SK-N-SH (cell line): ENCODE results near the gene GGACT. TPM values are rescaled to one million over a fixed set of nuclear protein-coding genes. Genes with fewer than 3 reads are reported as not detected.
A peak's percentile ranks its signal among the peaks of the same experiment; 100 is the strongest.

Experiments
- CTCF ChIA-PET: fragments of 300-600, 350-600 bp; formaldehyde crosslinking; extraction: SDS; loops from one replicate; lab custom pipeline; 2021; lab: Yijun Ruan, JAX
- POLR2A ChIA-PET: fragments of 350-600 bp; sonication (Branson Sonifier 250); formaldehyde crosslinking; extraction: SDS; loops from one replicate; lab custom pipeline; 2020; ENCODE audit warnings: antibody characterized with exemption, inconsistent platforms; lab: Yijun Ruan, JAX
- DNase-seq: peaks from one replicate; pipeline ENCODE4 v3.0.0; 2012
- H2AFZ ChIP-seq: fragments of 200-600 bp; sonication (generic); 2 replicates; pipeline ENCODE4 v1.8.1; 2016; ENCODE audit warnings: antibody characterized with exemption, mild to moderate bottlenecking, low read depth
- H3F3A ChIP-seq: fragments of 200-600 bp; sonication (generic); replicated peaks from 2 replicates; pipeline ENCODE3; 2016; ENCODE audit warnings: antibody characterized with exemption, mild to moderate bottlenecking; ENCODE audit not compliant: insufficient read depth
- H3K27ac ChIP-seq, 2 experiments: fragments of 200-500 bp in 1 of 2; fragments of 200-600 bp in 1 of 2; sonication (Bioruptor generic) in 1 of 2; sonication (generic), shearing (Covaris generic) in 1 of 2; 2 replicates each; pipeline versions ENCODE4 v1.5.1 to v1.6.1; 2014 to 2016; ENCODE audit warnings: low read depth in 2 of 2, inconsistent platforms in 1 of 2, low read length in 1 of 2, mild to moderate bottlenecking in 1 of 2, mixed read lengths in 1 of 2
- H3K27me3 ChIP-seq: fragments of 200-600 bp; sonication (generic), shearing (Covaris generic); 2 replicates; pipeline ENCODE4 v1.6.1; 2016; ENCODE audit warnings: mixed run types; ENCODE audit not compliant: insufficient read depth
- H3K36me3 ChIP-seq, 2 experiments: fragments of 200-500 bp in 1 of 2; fragments of 200-600 bp in 1 of 2; sonication (Bioruptor generic) in 1 of 2; sonication (generic) in 1 of 2; replicated peaks in 1 of 2; 2 replicates each; pipeline versions ENCODE3 to v1.5.1; 2014 to 2016; ENCODE audit warnings: low read length in 1 of 2, mild to moderate bottlenecking in 1 of 2; ENCODE audit not compliant: insufficient read depth in 2 of 2, control insufficient read depth in 1 of 2
- H3K4me1 ChIP-seq, 2 experiments: fragments of 200-500 bp in 1 of 2; fragments of 200-600 bp in 1 of 2; sonication (Bioruptor generic) in 1 of 2; sonication (generic), shearing (Covaris generic) in 1 of 2; 2 replicates each; pipeline versions ENCODE4 v1.5.1 to v1.6.1; 2014 to 2016; ENCODE audit warnings: low read depth in 1 of 2, low read length in 1 of 2, mixed run types in 1 of 2; ENCODE audit not compliant: insufficient read depth in 2 of 2, control insufficient read depth in 1 of 2
- H3K4me2 ChIP-seq: fragments of 200-600 bp; sonication (generic), shearing (Covaris generic); 2 replicates; pipeline ENCODE4 v1.6.1; 2017; ENCODE audit warnings: mixed run types
- H3K4me3 ChIP-seq, 2 experiments: fragments of 200-500 bp in 1 of 2; fragments of 200-600 bp in 1 of 2; sonication (Bioruptor generic) in 1 of 2; sonication (generic), shearing (Covaris generic) in 1 of 2; 2 replicates each; pipeline versions ENCODE4 v1.5.1 to v1.8.1; 2014 to 2016; ENCODE audit warnings: low read depth in 2 of 2, inconsistent platforms in 1 of 2, low read length in 1 of 2, mild to moderate bottlenecking in 1 of 2, mixed read lengths in 1 of 2, moderate library complexity in 1 of 2
- H3K79me2 ChIP-seq: fragments of 200-600 bp; sonication (generic); 2 replicates; pipeline ENCODE4 v1.8.1; 2017; ENCODE audit warnings: mild to moderate bottlenecking; ENCODE audit not compliant: insufficient read depth
- H3K9ac ChIP-seq: fragments of 200-600 bp; sonication (generic); 2 replicates; pipeline ENCODE4 v1.6.1; 2017; ENCODE audit warnings: mixed run types
- H3K9me2 ChIP-seq: fragments of 200-600 bp; sonication (generic); 2 replicates; pipeline ENCODE4 v1.6.1; 2017; ENCODE audit warnings: mixed run types
- H3K9me3 ChIP-seq: fragments of 200-600 bp; sonication (generic); 2 replicates; pipeline ENCODE4 v1.6.1; 2017; ENCODE audit warnings: mixed run types, mild to moderate bottlenecking, moderate library complexity
- H4K20me1 ChIP-seq: fragments of 200-600 bp; sonication (generic); 2 replicates; pipeline ENCODE4 v1.6.1; 2017; ENCODE audit warnings: mild to moderate bottlenecking, mixed run types; ENCODE audit not compliant: insufficient read depth
- EP300 ChIP-seq, 2 experiments: IDR thresholded peaks; 2 replicates each; pipeline versions ENCODE4 v1.4.0 to v1.6.1; 2012; ENCODE audit warnings: borderline replicate concordance in 1 of 2, low read depth in 1 of 2, low read length in 1 of 2
- FOSL2 ChIP-seq: IDR thresholded peaks from 2 replicates; pipeline ENCODE4 v1.4.0; 2012; ENCODE audit warnings: low read depth, mild to moderate bottlenecking, moderate library complexity, borderline replicate concordance
- FOXJ3 ChIP-seq: sonication (generic); formaldehyde crosslinking; IDR thresholded peaks from 2 replicates; pipeline ENCODE4 v1.5.1; 2020; ENCODE audit warnings: mild to moderate bottlenecking, missing genetic modification reagents
- JUND ChIP-seq: IDR thresholded peaks from 2 replicates; pipeline ENCODE4 v1.4.0; 2012
- MXI1 ChIP-seq: IDR thresholded peaks from 2 replicates; pipeline ENCODE4 v1.6.1; 2012; ENCODE audit warnings: mild to moderate bottlenecking, low read depth, low read length, improper control_type of control experiment
- NRF1 ChIP-seq: IDR thresholded peaks from 2 replicates; pipeline ENCODE4 v1.6.1; 2012; ENCODE audit warnings: low read depth, mild to moderate bottlenecking, low read length
- RAD21 ChIP-seq: IDR thresholded peaks from 2 replicates; pipeline ENCODE4 v1.6.1; 2012; ENCODE audit warnings: mild to moderate bottlenecking, low read length
- RCOR1 ChIP-seq: fragments of 150-350 bp; IDR thresholded peaks from 2 replicates; pipeline ENCODE4 v1.6.1; 2017; ENCODE audit warnings: antibody characterized with exemption, low read length
- TEAD4 ChIP-seq: IDR thresholded peaks from 2 replicates; pipeline ENCODE4 v1.4.0; 2012; ENCODE audit warnings: mild to moderate bottlenecking, borderline replicate concordance; ENCODE audit not compliant: insufficient read depth
- USF2 ChIP-seq: fragments of 150-350 bp; IDR thresholded peaks from 2 replicates; pipeline ENCODE4 v1.6.1; 2017; ENCODE audit warnings: antibody characterized with exemption, low read length, low read depth, borderline replicate concordance
- WGBS: methylation state at CpG from one replicate; pipeline ENCODE4 v1.1.6; 2017; ENCODE audit warnings: low lambda C conversion rate; 5-methylcytosine and 5-hydroxymethylcytosine counted together
- polyA plus RNA-seq, 3 experiments: library from polyadenylated mRNA; depleted of rRNA; stranded (reverse); fragments of >200 nt; gene quantifications; 2 replicates each; pipeline ENCODE4 v1.2.3, GENCODE V29; 2012
- TF ChIP-seq, protein P1 (sequence below): IDR thresholded peaks from 2 replicates; pipeline ENCODE4 v1.6.1; 2012; ENCODE audit warnings: mild to moderate bottlenecking, low read depth, low read length, moderate library complexity

GGACT gene
- polyA plus RNA-seq, 1 of the 3 experiments (the other 2 are of a cell fraction): 7.1 TPM

- TF ChIP-seq USF2: no peak
- TF ChIP-seq FOSL2: no peak
- TF ChIP-seq NRF1: no peak
- TF ChIP-seq, protein P1, sequence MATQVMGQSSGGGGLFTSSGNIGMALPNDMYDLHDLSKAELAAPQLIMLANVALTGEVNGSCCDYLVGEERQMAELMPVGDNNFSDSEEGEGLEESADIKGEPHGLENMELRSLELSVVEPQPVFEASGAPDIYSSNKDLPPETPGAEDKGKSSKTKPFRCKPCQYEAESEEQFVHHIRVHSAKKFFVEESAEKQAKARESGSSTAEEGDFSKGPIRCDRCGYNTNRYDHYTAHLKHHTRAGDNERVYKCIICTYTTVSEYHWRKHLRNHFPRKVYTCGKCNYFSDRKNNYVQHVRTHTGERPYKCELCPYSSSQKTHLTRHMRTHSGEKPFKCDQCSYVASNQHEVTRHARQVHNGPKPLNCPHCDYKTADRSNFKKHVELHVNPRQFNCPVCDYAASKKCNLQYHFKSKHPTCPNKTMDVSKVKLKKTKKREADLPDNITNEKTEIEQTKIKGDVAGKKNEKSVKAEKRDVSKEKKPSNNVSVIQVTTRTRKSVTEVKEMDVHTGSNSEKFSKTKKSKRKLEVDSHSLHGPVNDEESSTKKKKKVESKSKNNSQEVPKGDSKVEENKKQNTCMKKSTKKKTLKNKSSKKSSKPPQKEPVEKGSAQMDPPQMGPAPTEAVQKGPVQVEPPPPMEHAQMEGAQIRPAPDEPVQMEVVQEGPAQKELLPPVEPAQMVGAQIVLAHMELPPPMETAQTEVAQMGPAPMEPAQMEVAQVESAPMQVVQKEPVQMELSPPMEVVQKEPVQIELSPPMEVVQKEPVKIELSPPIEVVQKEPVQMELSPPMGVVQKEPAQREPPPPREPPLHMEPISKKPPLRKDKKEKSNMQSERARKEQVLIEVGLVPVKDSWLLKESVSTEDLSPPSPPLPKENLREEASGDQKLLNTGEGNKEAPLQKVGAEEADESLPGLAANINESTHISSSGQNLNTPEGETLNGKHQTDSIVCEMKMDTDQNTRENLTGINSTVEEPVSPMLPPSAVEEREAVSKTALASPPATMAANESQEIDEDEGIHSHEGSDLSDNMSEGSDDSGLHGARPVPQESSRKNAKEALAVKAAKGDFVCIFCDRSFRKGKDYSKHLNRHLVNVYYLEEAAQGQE: no peak
- no peak for TF ChIP-seq EP300 (IDR thresholded peaks at IDR 0.05; ENCODE audit: borderline replicate concordance in 1 of 2, low read depth in 1 of 2, low read length in 1 of 2)
- TF ChIP-seq, all 33 proteins: peak for 0
- no peak overlapping the region for H3K4me2 ChIP-seq
- no peaks in the 10 kb centered on the region for H3K79me2 ChIP-seq
- no peak for DNase-seq
- no peaks in the 10 kb centered on the region for H3K36me3 ChIP-seq
- H3K4me1 ChIP-seq: peaks cover 0 to 22% of the 10 kb centered on the region in 2 experiments; a peak in 1 of 4 replicates
- ChIA-PET POLR2A (no interaction called here), CTCF (interaction anchor here (0.9 kb wide), 1 partner anchor 15 kb away, joined by 3 read pairs; no protein-coding TSS in a partner anchor)
- no peak overlapping the region for H3K27ac ChIP-seq
- no peaks in the 10 kb centered on the region for H3K9me2 ChIP-seq
- no peaks in the 10 kb centered on the region for H3K27me3 ChIP-seq
- no peaks in the 10 kb centered on the region for H3F3A ChIP-seq
- H3K4me3 ChIP-seq: no peak overlapping the region
- WGBS: 88% methylated on average over 6 of the region's 9 CpGs
- no peak overlapping the region for H3K9ac ChIP-seq
- no peaks in the 10 kb centered on the region for H3K9me3 ChIP-seq
- H2AFZ ChIP-seq: no peak overlapping the region
- H4K20me1 ChIP-seq: no peaks in the 10 kb centered on the region
These were observed 39.3 kb downstream of the GGACT start for GRCh38 chr13:100549316-100549715.

DNA sequence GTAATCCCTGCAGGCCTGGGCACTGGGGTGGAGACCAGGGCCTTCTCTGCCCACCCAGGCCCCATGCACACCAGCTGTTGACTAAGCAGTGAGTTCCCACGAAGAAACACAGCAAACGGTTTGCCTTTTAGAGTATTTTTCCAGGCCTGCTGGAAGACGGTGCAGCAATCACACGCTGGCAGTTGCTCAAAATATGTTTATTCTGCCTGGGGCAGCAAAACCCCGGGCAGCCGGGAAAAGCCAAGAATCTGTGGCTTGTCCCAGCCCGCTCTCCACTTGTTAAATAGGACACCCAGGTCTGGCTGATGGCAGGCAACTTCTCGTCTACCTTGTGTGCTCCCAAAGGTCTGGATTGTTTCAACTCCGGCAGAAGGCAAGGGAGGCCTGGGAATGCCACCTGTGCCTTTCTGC, 40.8 kb downstream of the GGACT start:
- peak; percentile 61 for DNase-seq

More for the DNA sequence above, 40.8 kb downstream of the GGACT start:
- no peaks in the 10 kb centered on the region for H3K9me2 ChIP-seq
- H3F3A ChIP-seq: no peaks in the 10 kb centered on the region
- 59% methylated on average over 7 of the region's 9 CpGs for WGBS
- no peaks in the 10 kb centered on the region for H4K20me1 ChIP-seq
- H3K27me3 ChIP-seq: no peaks in the 10 kb centered on the region
- CTCF ChIA-PET: interaction anchor here (1.0 kb wide), 1 partner anchor 41 kb away, joined by 3 read pairs; the partner anchor contains the start of gene GGACT
- no peak overlapping the region for H3K4me3 ChIP-seq
- no peaks in the 10 kb centered on the region for H3K79me2 ChIP-seq
- H3K4me2 ChIP-seq: no peak overlapping the region
- peaks cover 0 to 25% of the 10 kb centered on the region in 2 experiments; a peak in 1 of 4 replicates for H3K4me1 ChIP-seq
- no peaks in the 10 kb centered on the region for H3K36me3 ChIP-seq
- H2AFZ ChIP-seq: no peak overlapping the region
- peak overlapping the region in 1 of 2 experiments; percentile 74; a peak in 1 of 4 replicates for H3K27ac ChIP-seq
- no peak for TF ChIP-seq RAD21
- TF ChIP-seq JUND: no peak
- TF ChIP-seq RCOR1: no peak
- no peak for TF ChIP-seq MXI1
- no peak; the same call in 1 of the 2 replicates for TF ChIP-seq FOXJ3 (CRISPR knock-in tag)
- TF ChIP-seq TEAD4: no peak
- no peak overlapping the region for H3K9ac ChIP-seq
- POLR2A ChIA-PET: no interaction called here
- no peaks in the 10 kb centered on the region for H3K9me3 ChIP-seq
